Activated gamma-delta T cell (primary cell): ENCODE results near the gene LBH.

ENCODE experiments used
- DNase-seq: peaks from one replicate; lab custom pipeline; 2025; lab: John Stamatoyannopoulos, UW

The LBH gene

GRCh38 chr2:30217644-30218337 lies 13.5 kb upstream of the LBH start:
- no peak for DNase-seq

- no peak for DNase-seq
Measured at GRCh38 chr2:30218338-30218713, 13.0 kb upstream of the LBH start.

GRCh38 chr2:30218814-30219213 lies 12.5 kb upstream of the LBH start:
- DNase-seq, result no peak

- no peak for DNase-seq
Measured at GRCh38 chr2:30219886-30220875, 11.2 kb upstream of the LBH start.

- DNase-seq, result no peak
Measured at GRCh38 chr2:30221531-30221930, 9.8 kb upstream of the LBH start.

GRCh38 chr2:30222031-30222430 lies 9.3 kb upstream of the LBH start:
- DNase-seq, result no peak

GRCh38 chr2:30222636-30223360 lies 8.5 kb upstream of the LBH start:
- no peak for DNase-seq

- DNase-seq, result no peak
Measured at GRCh38 chr2:30223413-30223874, 7.9 kb upstream of the LBH start.

GRCh38 chr2:30224151-30224550 lies 7.2 kb upstream of the LBH start:
- DNase-seq, result no peak

GRCh38 chr2:30225131-30225762 lies 6.1 kb upstream of the LBH start:
- no peak for DNase-seq

- no peak for DNase-seq
Measured at GRCh38 chr2:30226144-30227032, 4.9 kb upstream of the LBH start.

- no peak for DNase-seq
Measured at GRCh38 chr2:30229596-30229995, 1.7 kb upstream of the LBH start.

GRCh38 chr2:30230497-30231211 lies 680 bp upstream of the LBH start:
- no peak for DNase-seq

- peak; percentile 77 for DNase-seq
Measured at GRCh38 chr2:30231996-30232800, 864 bp downstream of the LBH start.

GRCh38 chr2:30232801-30233130 lies 1.4 kb downstream of the LBH start:
- no peak for DNase-seq

- DNase-seq, result no peak
Measured at GRCh38 chr2:30233271-30234009, 2.1 kb downstream of the LBH start.

GRCh38 chr2:30234180-30234971 lies 3.0 kb downstream of the LBH start:
- DNase-seq, result peak; percentile 15
